ENCODE results near the gene RXFP1.

DNA sequence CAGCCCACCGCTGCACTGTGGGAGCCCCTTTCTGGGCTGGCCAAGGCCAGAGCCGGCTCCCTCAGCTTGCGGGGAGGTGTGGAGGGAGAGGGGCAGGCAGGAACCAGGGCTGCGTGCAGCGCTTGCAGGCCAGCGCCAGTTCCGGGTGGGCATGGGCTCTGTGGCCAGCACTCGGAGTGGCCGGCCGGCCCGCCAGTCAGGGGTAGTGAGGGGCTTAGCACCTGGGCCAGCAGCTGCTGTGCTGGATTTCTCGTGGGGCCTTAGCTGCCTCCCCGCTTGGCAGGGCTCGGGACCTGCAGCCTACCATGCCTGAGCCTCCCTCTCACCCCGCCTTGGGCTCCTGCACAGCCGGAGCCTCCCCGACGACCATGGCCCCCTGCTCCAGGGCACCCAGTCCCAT is 45.2 kb downstream of the RXFP1 start:
- TF ChIP-seq, protein P1, sequence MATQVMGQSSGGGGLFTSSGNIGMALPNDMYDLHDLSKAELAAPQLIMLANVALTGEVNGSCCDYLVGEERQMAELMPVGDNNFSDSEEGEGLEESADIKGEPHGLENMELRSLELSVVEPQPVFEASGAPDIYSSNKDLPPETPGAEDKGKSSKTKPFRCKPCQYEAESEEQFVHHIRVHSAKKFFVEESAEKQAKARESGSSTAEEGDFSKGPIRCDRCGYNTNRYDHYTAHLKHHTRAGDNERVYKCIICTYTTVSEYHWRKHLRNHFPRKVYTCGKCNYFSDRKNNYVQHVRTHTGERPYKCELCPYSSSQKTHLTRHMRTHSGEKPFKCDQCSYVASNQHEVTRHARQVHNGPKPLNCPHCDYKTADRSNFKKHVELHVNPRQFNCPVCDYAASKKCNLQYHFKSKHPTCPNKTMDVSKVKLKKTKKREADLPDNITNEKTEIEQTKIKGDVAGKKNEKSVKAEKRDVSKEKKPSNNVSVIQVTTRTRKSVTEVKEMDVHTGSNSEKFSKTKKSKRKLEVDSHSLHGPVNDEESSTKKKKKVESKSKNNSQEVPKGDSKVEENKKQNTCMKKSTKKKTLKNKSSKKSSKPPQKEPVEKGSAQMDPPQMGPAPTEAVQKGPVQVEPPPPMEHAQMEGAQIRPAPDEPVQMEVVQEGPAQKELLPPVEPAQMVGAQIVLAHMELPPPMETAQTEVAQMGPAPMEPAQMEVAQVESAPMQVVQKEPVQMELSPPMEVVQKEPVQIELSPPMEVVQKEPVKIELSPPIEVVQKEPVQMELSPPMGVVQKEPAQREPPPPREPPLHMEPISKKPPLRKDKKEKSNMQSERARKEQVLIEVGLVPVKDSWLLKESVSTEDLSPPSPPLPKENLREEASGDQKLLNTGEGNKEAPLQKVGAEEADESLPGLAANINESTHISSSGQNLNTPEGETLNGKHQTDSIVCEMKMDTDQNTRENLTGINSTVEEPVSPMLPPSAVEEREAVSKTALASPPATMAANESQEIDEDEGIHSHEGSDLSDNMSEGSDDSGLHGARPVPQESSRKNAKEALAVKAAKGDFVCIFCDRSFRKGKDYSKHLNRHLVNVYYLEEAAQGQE (IDR thresholded peaks at IDR 0.05): no peak
- TF ChIP-seq, protein P2, sequence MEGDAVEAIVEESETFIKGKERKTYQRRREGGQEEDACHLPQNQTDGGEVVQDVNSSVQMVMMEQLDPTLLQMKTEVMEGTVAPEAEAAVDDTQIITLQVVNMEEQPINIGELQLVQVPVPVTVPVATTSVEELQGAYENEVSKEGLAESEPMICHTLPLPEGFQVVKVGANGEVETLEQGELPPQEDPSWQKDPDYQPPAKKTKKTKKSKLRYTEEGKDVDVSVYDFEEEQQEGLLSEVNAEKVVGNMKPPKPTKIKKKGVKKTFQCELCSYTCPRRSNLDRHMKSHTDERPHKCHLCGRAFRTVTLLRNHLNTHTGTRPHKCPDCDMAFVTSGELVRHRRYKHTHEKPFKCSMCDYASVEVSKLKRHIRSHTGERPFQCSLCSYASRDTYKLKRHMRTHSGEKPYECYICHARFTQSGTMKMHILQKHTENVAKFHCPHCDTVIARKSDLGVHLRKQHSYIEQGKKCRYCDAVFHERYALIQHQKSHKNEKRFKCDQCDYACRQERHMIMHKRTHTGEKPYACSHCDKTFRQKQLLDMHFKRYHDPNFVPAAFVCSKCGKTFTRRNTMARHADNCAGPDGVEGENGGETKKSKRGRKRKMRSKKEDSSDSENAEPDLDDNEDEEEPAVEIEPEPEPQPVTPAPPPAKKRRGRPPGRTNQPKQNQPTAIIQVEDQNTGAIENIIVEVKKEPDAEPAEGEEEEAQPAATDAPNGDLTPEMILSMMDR (IDR thresholded peaks at IDR 0.05; ENCODE audit: low read depth, low read length, missing input control): no peak
- TF ChIP-seq GABPA (IDR thresholded peaks at IDR 0.05 in 1 of 2, conservative IDR thresholded peaks at IDR 0.05 in 1 of 2): no peak
- TF ChIP-seq, protein P3, sequence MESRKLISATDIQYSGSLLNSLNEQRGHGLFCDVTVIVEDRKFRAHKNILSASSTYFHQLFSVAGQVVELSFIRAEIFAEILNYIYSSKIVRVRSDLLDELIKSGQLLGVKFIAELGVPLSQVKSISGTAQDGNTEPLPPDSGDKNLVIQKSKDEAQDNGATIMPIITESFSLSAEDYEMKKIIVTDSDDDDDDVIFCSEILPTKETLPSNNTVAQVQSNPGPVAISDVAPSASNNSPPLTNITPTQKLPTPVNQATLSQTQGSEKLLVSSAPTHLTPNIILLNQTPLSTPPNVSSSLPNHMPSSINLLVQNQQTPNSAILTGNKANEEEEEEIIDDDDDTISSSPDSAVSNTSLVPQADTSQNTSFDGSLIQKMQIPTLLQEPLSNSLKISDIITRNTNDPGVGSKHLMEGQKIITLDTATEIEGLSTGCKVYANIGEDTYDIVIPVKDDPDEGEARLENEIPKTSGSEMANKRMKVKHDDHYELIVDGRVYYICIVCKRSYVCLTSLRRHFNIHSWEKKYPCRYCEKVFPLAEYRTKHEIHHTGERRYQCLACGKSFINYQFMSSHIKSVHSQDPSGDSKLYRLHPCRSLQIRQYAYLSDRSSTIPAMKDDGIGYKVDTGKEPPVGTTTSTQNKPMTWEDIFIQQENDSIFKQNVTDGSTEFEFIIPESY (IDR thresholded peaks at IDR 0.05): no peak
- no peak for TF ChIP-seq YY1 (IDR thresholded peaks at IDR 0.05)
- no peak for TF ChIP-seq JUND (IDR thresholded peaks at IDR 0.05)
- TF ChIP-seq, protein P4, sequence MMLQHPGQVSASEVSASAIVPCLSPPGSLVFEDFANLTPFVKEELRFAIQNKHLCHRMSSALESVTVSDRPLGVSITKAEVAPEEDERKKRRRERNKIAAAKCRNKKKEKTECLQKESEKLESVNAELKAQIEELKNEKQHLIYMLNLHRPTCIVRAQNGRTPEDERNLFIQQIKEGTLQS (IDR thresholded peaks at IDR 0.05): no peak
- TF ChIP-seq TAF1 (conservative IDR thresholded peaks at IDR 0.05): no peak
- no peak for TF ChIP-seq RAD21 (IDR thresholded peaks at IDR 0.05)
- TF ChIP-seq, protein P5, sequence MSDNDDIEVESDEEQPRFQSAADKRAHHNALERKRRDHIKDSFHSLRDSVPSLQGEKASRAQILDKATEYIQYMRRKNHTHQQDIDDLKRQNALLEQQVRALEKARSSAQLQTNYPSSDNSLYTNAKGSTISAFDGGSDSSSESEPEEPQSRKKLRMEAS (IDR thresholded peaks at IDR 0.05): no peak

All from liver (tissue), 3 donors.